Fibroblast of villous mesenchyme (primary cell): Measurements from ENCODE around the gene ATP2C2. TPM values are rescaled to one million over a fixed set of nuclear protein-coding genes. Genes with fewer than 3 reads are reported as not detected.

Experiments
- DNase-seq: peaks from one replicate; pipeline ENCODE4 v3.0.0-alpha.2; 2010; ENCODE audit warnings: low read depth
- H3K4me3 ChIP-seq: 2 replicates; pipeline ENCODE4 v1.5.1; 2011; ENCODE audit warnings: low read depth, mild to moderate bottlenecking, low read length
- total RNA-seq: library from RNA; depleted of rRNA; stranded (reverse); fragments of >200 nt; gene quantifications from 2 replicates; pipeline ENCODE4 v1.2.3, GENCODE V29; 2012
- TF ChIP-seq, protein P1 (sequence below): IDR thresholded peaks from 2 replicates; pipeline ENCODE4 v1.5.1; 2012; ENCODE audit warnings: low read depth, mild to moderate bottlenecking, low read length; ENCODE audit not compliant: insufficient read depth

Gene ATP2C2
- total RNA-seq, 1 donor = not detected

DNA sequence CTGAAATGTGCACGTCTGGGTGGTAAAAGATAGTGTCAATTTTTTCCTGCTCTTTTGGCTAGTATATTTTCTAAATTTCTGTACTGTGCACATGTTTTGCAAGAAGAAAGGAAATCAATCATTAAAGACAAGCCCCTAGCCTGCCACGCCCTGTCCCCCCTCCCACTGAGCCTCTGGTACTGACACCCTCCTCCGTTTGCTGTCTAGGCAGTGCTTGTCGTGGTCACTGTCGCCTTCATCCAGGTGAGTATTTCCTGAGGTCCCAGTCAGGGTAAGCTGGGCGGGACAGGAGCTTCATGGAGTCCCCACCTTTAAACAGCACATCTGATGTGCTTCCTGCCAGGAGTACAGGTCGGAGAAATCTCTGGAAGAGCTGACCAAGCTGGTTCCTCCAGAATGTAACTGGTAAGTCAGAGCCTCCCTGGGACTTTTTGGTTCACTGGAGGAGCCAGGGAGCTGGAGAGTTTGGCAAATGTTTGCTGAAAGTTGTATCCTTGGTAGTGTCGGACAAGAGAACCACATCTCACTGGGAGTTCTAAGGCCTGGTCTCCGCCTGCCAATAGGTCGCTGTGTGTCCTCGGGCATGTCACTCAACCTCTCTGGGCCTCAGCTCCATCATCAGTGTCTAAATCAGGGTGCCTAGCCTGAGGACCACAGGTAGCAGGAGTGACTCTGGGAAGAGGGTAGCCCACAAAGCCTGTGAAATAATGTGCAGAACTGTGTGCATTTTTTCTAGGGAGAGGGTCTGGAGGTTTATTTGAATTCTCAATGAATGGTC is 42.2 kb downstream of the ATP2C2 start:
- no peak overlapping the region for H3K4me3 ChIP-seq
- TF ChIP-seq, protein P1, sequence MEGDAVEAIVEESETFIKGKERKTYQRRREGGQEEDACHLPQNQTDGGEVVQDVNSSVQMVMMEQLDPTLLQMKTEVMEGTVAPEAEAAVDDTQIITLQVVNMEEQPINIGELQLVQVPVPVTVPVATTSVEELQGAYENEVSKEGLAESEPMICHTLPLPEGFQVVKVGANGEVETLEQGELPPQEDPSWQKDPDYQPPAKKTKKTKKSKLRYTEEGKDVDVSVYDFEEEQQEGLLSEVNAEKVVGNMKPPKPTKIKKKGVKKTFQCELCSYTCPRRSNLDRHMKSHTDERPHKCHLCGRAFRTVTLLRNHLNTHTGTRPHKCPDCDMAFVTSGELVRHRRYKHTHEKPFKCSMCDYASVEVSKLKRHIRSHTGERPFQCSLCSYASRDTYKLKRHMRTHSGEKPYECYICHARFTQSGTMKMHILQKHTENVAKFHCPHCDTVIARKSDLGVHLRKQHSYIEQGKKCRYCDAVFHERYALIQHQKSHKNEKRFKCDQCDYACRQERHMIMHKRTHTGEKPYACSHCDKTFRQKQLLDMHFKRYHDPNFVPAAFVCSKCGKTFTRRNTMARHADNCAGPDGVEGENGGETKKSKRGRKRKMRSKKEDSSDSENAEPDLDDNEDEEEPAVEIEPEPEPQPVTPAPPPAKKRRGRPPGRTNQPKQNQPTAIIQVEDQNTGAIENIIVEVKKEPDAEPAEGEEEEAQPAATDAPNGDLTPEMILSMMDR = no peak
- DNase-seq = no peak

DNA sequence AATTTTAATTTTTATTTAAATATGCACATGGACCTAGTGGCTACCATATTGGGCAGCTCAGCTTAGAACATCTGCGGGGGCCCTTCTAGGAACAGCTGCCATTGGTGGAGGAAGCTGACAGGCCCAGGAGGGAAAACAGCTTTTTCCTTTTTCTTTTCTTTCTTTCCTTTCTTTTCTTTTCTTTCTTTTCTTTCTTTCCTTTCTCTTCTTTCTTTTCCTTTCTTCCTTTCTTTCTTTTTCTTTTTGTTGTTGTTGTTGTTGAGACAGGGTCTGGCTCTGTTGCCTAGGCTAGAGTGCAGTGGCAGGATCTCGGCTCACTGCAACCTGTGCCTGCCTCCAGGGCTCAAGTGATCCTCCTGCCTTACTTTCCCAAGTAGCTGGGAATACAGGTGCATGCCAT is 43.4 kb downstream of the ATP2C2 start:
- H3K4me3 ChIP-seq = no peak overlapping the region
- no peak for DNase-seq
- TF ChIP-seq, protein P1 = no peak

DNA sequence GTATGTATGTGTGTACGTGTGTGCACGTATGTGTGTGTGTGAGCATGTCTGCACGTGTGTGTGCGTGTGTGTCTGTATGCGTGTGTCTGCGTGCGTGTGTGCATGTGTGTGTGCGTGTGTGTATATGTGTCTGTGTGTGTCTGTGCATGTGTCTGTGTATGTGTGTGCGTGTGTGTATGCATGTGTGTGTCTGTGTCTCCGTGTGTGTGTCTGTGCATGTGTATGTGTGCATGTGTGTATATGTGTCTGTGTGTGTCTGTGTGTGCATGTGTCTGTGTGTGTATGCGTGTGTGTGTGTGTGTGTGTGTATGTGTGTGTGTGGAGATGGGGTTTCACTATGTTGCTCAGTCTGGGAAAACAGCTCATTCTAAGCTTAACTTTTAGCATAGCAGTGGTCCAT is 43.9 kb downstream of the ATP2C2 start:
- no peak overlapping the region for H3K4me3 ChIP-seq
- TF ChIP-seq, protein P1 = no peak
- no peak for DNase-seq

DNA sequence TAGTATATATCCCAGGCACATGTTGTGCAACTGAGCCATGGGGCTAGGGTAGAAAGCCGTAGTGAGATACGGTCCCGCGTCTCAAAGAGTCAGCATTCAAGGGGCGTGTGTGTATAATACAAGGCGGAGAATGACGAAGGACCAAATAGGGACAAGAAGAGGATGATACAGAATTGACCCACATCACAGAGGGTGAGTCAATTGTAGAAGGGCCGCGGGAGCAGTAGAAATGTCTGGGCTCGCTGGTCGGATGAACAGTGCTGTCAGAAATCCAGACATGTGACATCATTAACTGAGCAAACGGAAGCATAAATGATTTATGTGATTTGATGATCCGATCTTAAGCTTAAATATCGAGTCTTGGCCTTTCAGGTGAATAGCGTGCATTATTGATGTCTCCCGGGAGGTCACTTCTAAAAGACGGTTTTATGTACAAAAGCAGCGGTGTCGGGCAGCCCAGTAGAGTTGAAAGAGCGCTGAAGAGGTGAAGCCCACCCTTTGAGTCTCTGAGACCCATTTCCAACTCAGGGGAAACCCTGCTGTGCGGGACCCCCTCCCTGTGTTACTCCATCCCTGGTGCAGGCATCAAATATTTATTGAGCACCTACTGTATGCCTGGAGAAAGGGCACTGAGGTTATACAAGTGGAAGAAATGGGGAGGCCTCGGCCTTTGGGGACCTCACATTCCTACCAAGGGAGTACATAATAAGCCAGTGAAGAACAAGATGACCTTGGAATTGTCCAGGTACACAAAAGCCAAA is 45.1 kb downstream of the ATP2C2 start:
- DNase-seq = no peak
- no peak overlapping the region for H3K4me3 ChIP-seq
- TF ChIP-seq, protein P1 = no peak

DNA sequence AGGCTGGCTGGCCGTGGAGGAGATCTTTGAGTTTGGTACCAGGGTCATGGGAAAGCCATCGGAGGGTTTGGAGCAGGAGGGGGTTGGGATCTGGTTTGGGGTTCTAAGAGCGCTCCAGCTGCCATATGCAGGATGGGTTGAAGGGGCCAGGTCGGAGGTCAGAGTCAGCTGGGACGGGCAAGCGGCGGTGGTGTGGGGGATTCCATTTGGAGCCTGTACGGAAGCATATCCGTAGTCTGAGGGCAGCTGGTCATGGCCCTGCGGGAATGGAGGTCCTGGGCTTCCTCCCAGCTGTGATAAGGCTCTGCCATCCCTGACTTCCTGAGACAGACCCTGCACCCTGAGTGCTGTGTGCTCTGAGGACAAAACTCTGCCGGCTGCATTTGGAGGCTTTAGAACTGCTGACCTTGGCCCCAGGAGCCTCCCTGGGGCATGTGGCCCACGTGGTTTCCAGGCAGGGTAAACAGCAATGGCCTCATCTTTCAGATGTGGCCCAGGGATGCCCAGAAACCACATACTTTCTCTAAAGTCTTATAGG is 46.5 kb downstream of the ATP2C2 start:
- TF ChIP-seq, protein P1 = no peak
- no peak overlapping the region for H3K4me3 ChIP-seq
- no peak for DNase-seq

DNA sequence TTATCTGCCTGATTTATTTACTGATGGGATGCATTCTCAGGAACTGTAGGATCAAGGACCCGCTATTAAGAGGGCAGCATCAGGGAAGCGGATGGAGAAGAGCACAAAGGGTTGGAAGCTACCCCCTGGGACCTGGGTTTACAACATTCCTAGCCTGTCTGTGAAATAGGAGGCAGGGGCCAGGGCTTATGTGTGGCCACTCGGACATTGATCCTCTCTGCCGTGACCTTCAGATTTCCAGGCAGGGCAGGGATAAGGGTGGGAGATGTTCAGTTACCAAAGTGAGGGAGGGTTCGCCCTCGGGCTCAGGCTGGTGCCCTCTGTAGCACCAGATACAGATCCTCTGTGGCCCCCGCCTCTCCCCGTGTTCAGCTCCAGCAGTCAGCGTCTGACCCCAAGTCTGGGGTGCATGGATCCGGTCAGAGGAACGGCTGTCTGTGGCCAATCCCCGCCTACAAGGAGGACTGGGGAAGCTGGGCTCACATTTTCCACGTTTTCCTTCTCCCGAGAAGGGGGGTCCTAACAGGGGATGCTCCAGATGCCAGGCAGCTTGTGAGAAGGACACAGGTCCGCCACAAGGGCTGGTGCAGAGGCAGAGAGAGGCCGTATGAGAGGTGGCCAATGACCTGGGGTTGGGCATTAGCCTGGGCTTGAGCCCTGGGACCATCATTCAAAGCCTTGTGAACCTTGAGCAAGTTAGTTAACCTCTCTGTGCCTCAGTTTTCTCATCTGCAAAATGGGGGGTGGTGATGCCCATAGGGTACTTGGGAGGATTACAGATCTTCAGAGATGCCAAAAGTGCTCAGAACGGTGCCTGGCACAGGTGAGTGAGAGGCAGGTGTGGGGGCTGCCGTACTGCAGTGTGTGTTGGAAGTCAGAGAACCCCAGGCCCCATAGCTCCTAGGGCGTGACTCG is 48.3 kb downstream of the ATP2C2 start:
- TF ChIP-seq, protein P1 = no peak
- H3K4me3 ChIP-seq = no peak overlapping the region
- no peak for DNase-seq
